Glutamatergic neuron (in vitro differentiated cells): ENCODE results near the gene RHOH. TPM values are rescaled to one million over a fixed set of nuclear protein-coding genes. Genes with fewer than 3 reads are reported as not detected.

Experiments
- DNase-seq: peaks from one replicate; pipeline ENCODE4 v3.0.0; 2022
- H3K27ac Mint-ChIP-seq: one replicate; pipeline ENCODE4 v1.8.0; 2020; ENCODE audit warnings: mild to moderate bottlenecking, mixed read lengths, inconsistent platforms; ENCODE audit not compliant: unreplicated experiment
- H3K27me3 Mint-ChIP-seq: one replicate; pipeline ENCODE4 v1.8.0; 2020; ENCODE audit warnings: mild to moderate bottlenecking, moderate library complexity, mixed read lengths, inconsistent platforms; ENCODE audit not compliant: unreplicated experiment
- H3K36me3 Mint-ChIP-seq: one replicate; pipeline ENCODE4 v1.8.0; 2020; ENCODE audit warnings: mild to moderate bottlenecking, mixed read lengths, inconsistent platforms; ENCODE audit not compliant: unreplicated experiment
- H3K4me1 Mint-ChIP-seq: one replicate; pipeline ENCODE4 v1.8.0; 2020; ENCODE audit warnings: mild to moderate bottlenecking, low read depth, mixed read lengths, inconsistent platforms; ENCODE audit not compliant: unreplicated experiment
- H3K4me3 Mint-ChIP-seq: one replicate; pipeline ENCODE4 v1.8.0; 2020; ENCODE audit warnings: mild to moderate bottlenecking, mixed read lengths, inconsistent platforms; ENCODE audit not compliant: unreplicated experiment
- H3K9me3 Mint-ChIP-seq: one replicate; pipeline ENCODE4 v1.8.0; 2020; ENCODE audit warnings: mild to moderate bottlenecking, moderate library complexity, mixed read lengths, inconsistent platforms; ENCODE audit not compliant: unreplicated experiment
- CTCF ChIP-seq: fragments of 200-600 bp; sonication (generic); IDR thresholded peaks from one replicate; pipeline ENCODE4 v1.5.0; 2021; ENCODE audit not compliant: partially characterized antibody, unreplicated experiment
- total RNA-seq: library from RNA; stranded (reverse); fragmentation: NEBNext Ultra II Directional; extraction: Animal tissue kit (Norgen Biotek cat#: 25700); gene quantifications from one replicate; pipeline ENCODE4 v1.2.1, GENCODE V29; 2021; ENCODE audit not compliant: unreplicated experiment

Gene RHOH
- total RNA-seq, 1 donor from 2014 or later = not detected

GRCh38 chr4:40212674-40213527, 16.1 kb downstream of the RHOH start:
- no peak overlapping the region for H3K4me3 Mint-ChIP-seq
- peaks cover 4% of the 10 kb centered on the region for H3K4me1 Mint-ChIP-seq
- no peaks in the 10 kb centered on the region for H3K36me3 Mint-ChIP-seq
- H3K27ac Mint-ChIP-seq = no peak overlapping the region
- H3K9me3 Mint-ChIP-seq = no peaks in the 10 kb centered on the region
- H3K27me3 Mint-ChIP-seq = peaks cover 2% of the 10 kb centered on the region
- no peak for DNase-seq
- TF ChIP-seq CTCF = no peak

- Mint-ChIP-seq H3K27me3 (peaks cover 2% of the 10 kb centered on the region), H3K36me3 (no peaks in the 10 kb centered on the region)
Observed at GRCh38 chr4:40214038-40214437, 17.2 kb downstream of the RHOH start.

GRCh38 chr4:40214661-40215418, 18.0 kb downstream of the RHOH start:
- Mint-ChIP-seq H3K36me3 (no peaks in the 10 kb centered on the region), H3K4me1 (peaks cover 4% of the 10 kb centered on the region), H3K27ac (no peak overlapping the region), H3K4me3 (no peak overlapping the region), H3K27me3 (peaks cover 2% of the 10 kb centered on the region), H3K9me3 (no peaks in the 10 kb centered on the region)
- DNase-seq = no peak
- no peak for TF ChIP-seq CTCF

More at GRCh38 chr4:40214038-40214437, 17.2 kb downstream of the RHOH start:
- Mint-ChIP-seq H3K4me3 (no peak overlapping the region), H3K27ac (no peak overlapping the region), H3K4me1 (peaks cover 4% of the 10 kb centered on the region), H3K9me3 (no peaks in the 10 kb centered on the region)
- DNase-seq = no peak
- no peak for TF ChIP-seq CTCF

GRCh38 chr4:40216622-40217366, 20.0 kb downstream of the RHOH start:
- Mint-ChIP-seq H3K4me3 (no peak overlapping the region), H3K4me1 (peaks cover 4% of the 10 kb centered on the region), H3K36me3 (peaks cover 5% of the 10 kb centered on the region), H3K27me3 (peaks cover 2% of the 10 kb centered on the region), H3K9me3 (no peaks in the 10 kb centered on the region), H3K27ac (no peak overlapping the region)
- no peak for DNase-seq
- no peak for TF ChIP-seq CTCF
